ENCODE measurements around the gene DSG1.
"Not testable (repeated sequence)": the region's sequence is repeated elsewhere in the genome, so short reads cannot be mapped to it uniquely, and the experiment has no call there.

DSG1 gene

GRCh38 chr18:31325051-31325450, 7.1 kb downstream of the DSG1 start:
- Histone ChIP-seq H3K9me3 (ENCODE audit: control insufficient read depth, insufficient read depth, low read length) (no peaks in the 10 kb centered on the region), H3K36me3 (ENCODE audit: control insufficient read depth, low read length) (no peaks in the 10 kb centered on the region), H3F3A (ENCODE audit: control insufficient read depth, insufficient read depth) (no peaks in the 10 kb centered on the region), H3K27ac (ENCODE audit: low read depth, low read length) (no peak overlapping the region), H3K9me2 (replicated peaks; ENCODE audit: control insufficient read depth, low read length) (no peaks in the 10 kb centered on the region), H3K4me2 (ENCODE audit: low read length) (no peak overlapping the region), H3K27me3 (ENCODE audit: control insufficient read depth, low read length) (no peaks in the 10 kb centered on the region), H3K4me1 (ENCODE audit: control insufficient read depth, low read length) (no peaks in the 10 kb centered on the region), H4K20me1 (ENCODE audit: control insufficient read depth, insufficient read depth, low read depth, low read length) (no peaks in the 10 kb centered on the region), H3K79me2 (ENCODE audit: control insufficient read depth, low read length) (no peaks in the 10 kb centered on the region), H3K4me3 (ENCODE audit: low read length) (no peak overlapping the region)
- TF ChIP-seq EZH2phosphoT487 (IDR thresholded peaks at IDR 0.05; ENCODE audit: borderline replicate concordance, low read length): no peak
- TF ChIP-seq CTCF (IDR thresholded peaks at IDR 0.05; ENCODE audit: low read depth, low read length, poor library complexity, severe bottlenecking): no peak

DNA sequence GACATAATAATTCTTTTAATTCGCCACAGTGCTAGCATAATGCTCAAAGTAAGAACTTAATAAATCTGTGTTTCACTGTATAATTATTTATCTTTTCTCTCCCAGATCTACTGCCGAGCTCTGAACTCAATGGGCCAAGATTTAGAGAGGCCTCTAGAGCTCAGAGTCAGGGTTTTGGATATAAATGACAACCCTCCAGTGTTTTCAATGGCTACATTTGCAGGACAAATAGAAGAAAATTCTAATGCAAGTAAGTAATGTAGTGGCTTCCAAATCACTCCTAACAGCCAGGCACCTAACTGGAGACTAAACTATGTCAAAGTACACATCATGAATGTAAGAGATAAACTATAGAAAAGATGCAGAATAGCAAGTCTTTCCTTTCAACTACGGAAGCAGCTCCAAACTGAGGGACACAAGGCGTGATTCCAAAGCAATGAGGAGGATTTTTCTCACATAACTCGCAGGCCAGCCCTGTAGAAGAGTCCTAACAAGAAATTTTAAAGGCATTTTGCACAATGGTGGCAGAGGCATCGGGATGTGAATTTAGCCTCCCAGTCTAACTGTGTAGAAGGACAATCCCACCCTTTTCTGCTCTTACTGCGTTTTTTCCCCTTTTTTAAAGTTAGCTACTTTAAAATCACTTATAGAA, 12.0 kb downstream of the DSG1 start:
- Histone ChIP-seq H4K20me1 (ENCODE audit: control insufficient read depth, insufficient read depth, low read depth, low read length) (no peaks in the 10 kb centered on the region), H3K4me2 (ENCODE audit: low read length) (no peak overlapping the region), H3K4me3 (ENCODE audit: low read length) (no peak overlapping the region), H3F3A (ENCODE audit: control insufficient read depth, insufficient read depth) (no peaks in the 10 kb centered on the region), H3K4me1 (ENCODE audit: control insufficient read depth, low read length) (no peaks in the 10 kb centered on the region), H3K9me3 (ENCODE audit: control insufficient read depth, insufficient read depth, low read length) (no peaks in the 10 kb centered on the region), H3K9me2 (replicated peaks; ENCODE audit: control insufficient read depth, low read length) (no peaks in the 10 kb centered on the region), H3K79me2 (ENCODE audit: control insufficient read depth, low read length) (no peaks in the 10 kb centered on the region), H3K36me3 (ENCODE audit: control insufficient read depth, low read length) (no peaks in the 10 kb centered on the region), H3K27ac (ENCODE audit: low read depth, low read length) (no peak overlapping the region), H3K27me3 (ENCODE audit: control insufficient read depth, low read length) (no peaks in the 10 kb centered on the region)
- TF ChIP-seq EZH2phosphoT487 (IDR thresholded peaks at IDR 0.05; ENCODE audit: borderline replicate concordance, low read length) (no peak), CTCF (IDR thresholded peaks at IDR 0.05; ENCODE audit: low read depth, low read length, poor library complexity, severe bottlenecking) (no peak)

DNA sequence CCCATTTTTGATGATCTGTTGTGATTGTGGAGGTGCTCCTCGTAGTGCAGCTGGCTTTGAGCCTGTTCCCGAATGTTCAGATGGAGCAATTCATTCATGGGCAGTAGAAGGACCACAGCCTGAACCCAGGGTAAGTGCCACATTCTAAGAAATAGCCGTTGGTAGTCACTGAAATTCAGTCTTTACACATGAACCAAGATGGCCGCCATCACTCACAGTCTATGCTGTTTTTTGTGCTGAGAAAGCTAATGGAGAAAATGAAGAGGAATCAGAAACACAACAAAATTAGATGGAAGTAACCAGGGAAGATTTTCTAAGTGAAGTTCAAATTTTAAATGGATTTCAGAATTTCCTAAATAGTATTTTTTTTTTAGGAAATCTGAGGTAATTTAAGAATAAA, 25.5 kb downstream of the DSG1 start:
- Histone ChIP-seq H3K9me2 (replicated peaks; ENCODE audit: control insufficient read depth, low read length) (no peaks in the 10 kb centered on the region), H3K36me3 (ENCODE audit: control insufficient read depth, low read length) (no peaks in the 10 kb centered on the region), H3K4me3 (ENCODE audit: low read length) (no peak overlapping the region), H3K4me2 (ENCODE audit: low read length) (no peak overlapping the region), H3K79me2 (ENCODE audit: control insufficient read depth, low read length) (no peaks in the 10 kb centered on the region), H3K9me3 (ENCODE audit: control insufficient read depth, insufficient read depth, low read length) (no peaks in the 10 kb centered on the region), H3K4me1 (ENCODE audit: control insufficient read depth, low read length) (no peaks in the 10 kb centered on the region), H4K20me1 (ENCODE audit: control insufficient read depth, insufficient read depth, low read depth, low read length) (no peaks in the 10 kb centered on the region), H3K27ac (ENCODE audit: low read depth, low read length) (no peak overlapping the region), H3F3A (ENCODE audit: control insufficient read depth, insufficient read depth) (no peaks in the 10 kb centered on the region), H3K27me3 (ENCODE audit: control insufficient read depth, low read length) (no peaks in the 10 kb centered on the region)
- TF ChIP-seq EZH2phosphoT487 (IDR thresholded peaks at IDR 0.05; ENCODE audit: borderline replicate concordance, low read length) (no peak), CTCF (IDR thresholded peaks at IDR 0.05; ENCODE audit: low read depth, low read length, poor library complexity, severe bottlenecking) (no peak)

DNA sequence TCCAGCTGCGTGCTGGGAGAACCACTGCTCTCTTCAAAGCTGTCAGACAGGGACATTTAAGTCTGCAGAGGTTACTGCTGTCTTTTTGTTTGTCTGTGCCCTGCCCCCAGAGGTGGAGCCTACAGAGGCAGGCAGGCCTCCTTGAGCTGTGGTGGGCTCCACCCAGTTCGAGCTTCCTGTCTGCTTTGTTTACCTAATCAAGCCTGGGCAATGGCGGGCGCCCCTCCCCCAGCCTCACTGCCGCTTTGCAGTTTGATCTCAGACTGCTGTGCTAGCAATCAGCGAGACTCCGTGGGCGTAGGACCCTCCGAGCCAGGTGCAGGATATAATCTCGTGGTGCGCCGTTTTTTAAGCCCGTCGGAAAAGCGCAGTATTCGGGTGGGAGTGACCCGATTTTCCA, 35.4 kb downstream of the DSG1 start:
- H3K4me1 ChIP-seq (ENCODE audit: control insufficient read depth, low read length): not testable (repeated sequence)

More for the DNA sequence above, 35.4 kb downstream of the DSG1 start:
- H3K27ac ChIP-seq (ENCODE audit: low read depth, low read length); H3K79me2 ChIP-seq (ENCODE audit: control insufficient read depth, low read length); H3F3A ChIP-seq (ENCODE audit: control insufficient read depth, insufficient read depth); H4K20me1 ChIP-seq (ENCODE audit: control insufficient read depth, insufficient read depth, low read depth, low read length); H3K9me2 ChIP-seq (replicated peaks; ENCODE audit: control insufficient read depth, low read length); H3K36me3 ChIP-seq (ENCODE audit: control insufficient read depth, low read length); H3K4me2 ChIP-seq (ENCODE audit: low read length); H3K4me3 ChIP-seq (ENCODE audit: low read length); H3K9me3 ChIP-seq (ENCODE audit: control insufficient read depth, insufficient read depth, low read length); H3K27me3 ChIP-seq (ENCODE audit: control insufficient read depth, low read length): not testable (repeated sequence)
